HG03159 (cell line): ENCODE measurements around the gene STAB1.

Experiments
- ATAC-seq: cut with Tn5 transposase; IDR thresholded peaks from one replicate; pipeline ENCODE4 v1.9.1; 2021; ENCODE audit warnings: mild to moderate bottlenecking, moderate library complexity; ENCODE audit not compliant: unreplicated experiment

The STAB1 gene

DNA sequence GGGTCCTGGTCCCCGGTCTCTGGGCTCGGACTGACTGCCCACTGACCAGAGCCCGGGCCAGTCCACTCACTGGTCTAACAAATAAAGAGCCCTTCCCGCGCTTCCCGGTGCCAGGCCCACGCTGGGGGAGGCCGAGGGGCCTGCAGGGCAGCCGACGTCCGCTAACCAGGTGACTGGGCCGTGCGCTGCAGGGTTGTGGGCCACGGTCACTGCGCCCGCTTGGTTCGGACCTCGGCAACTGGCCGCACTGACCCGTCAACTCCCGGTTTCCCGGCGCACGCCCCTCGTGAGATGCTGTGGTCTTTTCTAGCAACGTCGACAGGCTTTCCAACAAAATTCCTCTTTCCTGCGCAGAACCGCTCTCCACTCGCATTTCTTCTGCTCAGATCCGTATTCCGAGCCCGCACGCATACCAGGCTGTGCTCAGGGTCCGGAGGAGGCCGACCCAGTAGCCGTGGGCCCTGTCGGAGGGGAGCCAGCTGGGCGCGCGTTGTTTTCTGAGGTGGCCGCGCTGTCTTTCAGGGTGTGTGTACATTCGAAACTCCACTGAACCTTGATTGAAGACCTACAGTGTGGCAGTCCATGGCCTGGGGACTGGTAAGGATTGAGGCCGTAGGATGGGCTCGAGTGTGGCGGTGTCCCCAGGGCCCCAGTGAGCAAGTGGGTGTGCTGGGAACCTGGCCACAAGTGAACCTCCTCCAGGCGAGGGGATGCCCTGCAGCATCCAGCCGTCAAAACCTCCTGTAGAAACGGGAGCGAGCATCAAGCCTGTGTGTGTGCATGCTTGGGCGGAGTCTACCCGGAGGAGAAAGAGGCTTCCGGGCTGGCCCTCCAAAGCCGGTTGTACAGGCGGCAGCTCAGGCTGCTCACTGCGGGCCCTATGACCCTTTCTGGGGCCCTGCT, 39.4 kb downstream of the STAB1 start:
- no peak for ATAC-seq

DNA sequence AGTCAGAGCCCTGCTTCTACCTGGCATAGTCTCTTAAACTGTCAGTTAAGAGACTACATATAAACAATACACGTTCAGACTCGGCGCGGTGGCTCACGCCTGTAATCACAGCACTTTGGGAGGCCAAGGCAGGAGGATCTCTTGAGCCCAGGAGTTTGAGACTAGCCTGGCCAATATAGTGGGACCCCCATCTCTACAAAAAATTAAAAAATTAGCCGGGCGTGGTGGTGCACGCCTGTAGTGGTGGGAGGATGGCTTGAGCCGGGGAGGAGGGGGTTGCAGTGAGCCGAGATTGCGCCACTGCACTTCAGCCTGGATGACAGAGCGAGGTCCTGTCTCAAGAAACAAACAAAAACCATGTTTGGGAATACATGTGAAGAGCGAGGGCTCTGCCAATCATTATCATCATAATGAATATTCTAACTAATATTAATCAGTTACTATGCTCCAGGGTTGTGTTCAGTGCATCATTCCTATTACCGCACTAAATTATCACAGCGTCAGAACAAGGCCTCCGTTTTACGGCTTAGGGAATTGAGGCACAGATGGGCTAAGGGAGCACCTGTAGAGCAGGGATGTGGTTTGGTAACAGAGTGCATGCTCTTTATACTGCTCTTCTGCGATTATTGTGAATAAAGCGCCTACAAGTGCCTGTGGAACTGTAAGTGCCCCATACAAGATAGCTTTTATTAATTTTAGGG, 40.4 kb downstream of the STAB1 start:
- no peak for ATAC-seq

DNA sequence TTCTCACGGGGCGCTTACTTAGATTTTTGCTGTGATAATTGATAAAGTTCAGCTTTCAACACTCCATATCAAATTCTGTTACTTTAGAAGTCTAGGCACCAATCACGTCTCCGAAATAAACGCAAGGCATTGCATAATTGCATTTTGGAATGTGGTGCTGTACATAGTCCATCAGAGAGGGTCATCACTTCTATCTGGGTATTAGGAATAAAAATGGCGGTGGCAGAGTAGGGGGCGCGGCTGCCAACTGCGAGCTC, 40.9 kb downstream of the STAB1 start:
- ATAC-seq, result no peak

DNA sequence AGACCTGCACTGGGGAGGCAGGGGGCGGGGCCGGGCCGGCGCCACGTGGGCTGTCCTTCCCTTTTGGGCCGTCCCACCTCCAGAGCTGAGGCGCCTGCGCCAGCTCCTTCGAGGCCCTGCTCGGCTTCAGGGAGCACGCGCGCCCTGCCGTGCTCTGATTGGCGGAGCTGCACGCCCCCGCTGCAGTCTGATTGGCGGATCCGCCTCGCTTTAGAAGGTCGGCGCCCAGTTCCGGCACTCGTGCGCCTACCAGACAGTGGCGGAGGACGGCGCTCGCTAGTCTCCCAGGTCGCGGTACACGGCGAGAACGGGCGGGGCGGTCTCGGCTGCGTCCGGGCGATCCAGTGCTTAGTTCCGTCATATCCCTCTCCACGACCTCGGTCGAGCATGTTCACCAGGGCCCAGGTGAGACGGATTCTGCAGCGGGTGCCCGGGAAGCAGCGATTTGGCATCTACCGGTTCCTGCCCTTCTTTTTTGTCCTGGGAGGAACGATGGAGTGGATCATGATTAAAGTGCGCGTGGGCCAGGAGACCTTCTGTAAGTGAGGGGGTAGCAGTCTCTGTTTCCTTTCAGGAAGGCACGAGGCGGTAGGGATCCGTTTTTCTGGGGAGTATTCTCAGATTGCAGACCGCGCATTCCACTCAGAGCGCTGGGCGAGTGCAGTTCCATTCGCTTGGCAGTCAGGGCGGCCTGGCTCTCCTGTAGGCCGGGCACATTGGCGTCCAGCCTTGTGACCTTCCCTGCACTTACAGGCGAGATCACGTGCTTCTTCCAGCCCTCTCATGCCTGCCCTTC, 41.4 kb downstream of the STAB1 start, which contains the start of gene UQCC5:
Gene UQCC5 (plus strand): TSS at position 237 of the 796 bp plus-strand sequence. CDS start 151 bp downstream, at position 388.
- ATAC-seq, result peak; percentile 80

DNA sequence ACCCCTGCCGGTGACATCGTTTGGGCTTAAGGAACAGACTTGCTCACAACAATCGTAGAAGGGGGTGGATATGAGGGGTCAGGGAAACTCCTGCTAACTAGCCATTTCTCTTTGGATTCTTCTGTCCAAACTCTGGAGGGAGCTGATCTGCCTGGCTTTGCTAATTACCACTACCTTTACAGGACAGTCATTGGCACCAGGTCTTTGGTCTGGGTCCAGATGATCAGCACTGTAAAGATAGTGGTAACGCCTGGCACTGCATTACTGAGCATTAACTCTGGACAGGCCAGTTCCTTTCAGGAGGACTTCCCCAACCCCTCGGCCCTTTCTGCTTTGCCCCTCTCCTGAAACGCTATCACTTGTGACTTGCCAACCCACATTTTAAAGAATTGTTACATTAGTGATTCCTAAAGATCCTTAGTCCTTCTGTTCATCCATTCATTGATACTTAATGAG, 42.1 kb downstream of the STAB1 start:
- ATAC-seq, result no peak

DNA sequence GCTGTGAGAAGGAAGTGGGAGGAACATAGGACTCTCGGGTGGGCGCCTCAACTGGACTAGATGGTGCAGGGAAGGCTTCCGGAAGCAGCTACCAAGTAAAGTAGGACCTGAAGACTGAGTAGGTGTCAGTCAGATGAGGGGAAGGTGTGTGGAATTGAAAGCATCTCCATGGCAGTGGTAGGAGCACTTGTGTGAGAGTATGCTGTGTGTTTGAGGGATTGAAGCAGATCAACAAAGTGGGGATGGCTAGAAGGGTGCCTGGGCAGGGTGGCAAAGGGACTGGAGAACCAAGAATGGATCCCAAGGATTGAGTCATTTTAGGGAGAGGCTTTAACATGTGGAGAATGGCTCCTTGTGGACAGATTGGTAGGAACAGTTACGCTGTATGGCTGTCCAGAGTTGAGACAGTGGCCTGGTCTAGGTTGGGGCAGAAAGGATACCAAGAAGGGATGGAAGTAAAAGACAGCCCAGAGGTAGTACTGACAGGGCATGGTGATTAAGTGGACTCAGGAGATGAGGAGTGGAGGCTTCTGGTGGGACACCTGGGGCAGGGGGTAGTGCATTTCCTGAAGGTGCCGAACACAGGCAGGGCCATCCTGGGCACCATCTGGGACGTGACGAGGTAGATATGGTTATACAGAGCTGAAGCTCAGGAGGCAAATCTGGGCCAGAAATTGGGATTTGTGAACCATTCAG, 42.7 kb downstream of the STAB1 start:
- no peak for ATAC-seq

DNA sequence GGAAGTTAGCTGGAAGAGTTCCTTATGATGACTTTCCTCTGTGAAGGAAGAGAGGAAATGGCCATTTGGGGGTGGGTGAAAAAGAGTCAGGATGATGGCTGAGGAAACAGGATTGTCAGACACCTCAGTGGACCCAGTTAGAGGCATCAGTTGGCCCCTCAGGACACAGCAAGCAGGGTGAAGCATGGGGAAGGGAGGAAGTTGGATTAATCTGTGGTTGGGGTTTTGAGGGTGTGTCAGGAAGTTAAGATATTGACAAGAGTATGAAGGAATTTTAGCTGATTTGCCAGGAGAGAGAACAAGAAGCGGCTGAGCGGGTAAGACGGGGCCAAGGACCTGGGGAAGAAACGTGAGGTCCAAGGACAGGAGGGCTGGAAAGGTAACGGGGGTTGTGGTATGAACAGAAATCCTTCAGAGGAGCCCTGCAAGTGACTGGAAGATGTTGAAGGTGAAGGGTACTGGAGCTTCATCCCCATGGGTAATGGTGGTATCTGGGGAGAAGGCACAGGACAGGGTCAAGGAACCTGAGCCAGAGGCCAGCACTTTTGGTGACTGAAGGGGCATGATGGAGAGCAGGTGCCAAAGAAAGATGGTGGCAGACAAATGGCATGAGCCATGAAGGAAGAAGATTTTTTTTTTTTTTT, 44.0 kb downstream of the STAB1 start:
- ATAC-seq, result no peak

DNA sequence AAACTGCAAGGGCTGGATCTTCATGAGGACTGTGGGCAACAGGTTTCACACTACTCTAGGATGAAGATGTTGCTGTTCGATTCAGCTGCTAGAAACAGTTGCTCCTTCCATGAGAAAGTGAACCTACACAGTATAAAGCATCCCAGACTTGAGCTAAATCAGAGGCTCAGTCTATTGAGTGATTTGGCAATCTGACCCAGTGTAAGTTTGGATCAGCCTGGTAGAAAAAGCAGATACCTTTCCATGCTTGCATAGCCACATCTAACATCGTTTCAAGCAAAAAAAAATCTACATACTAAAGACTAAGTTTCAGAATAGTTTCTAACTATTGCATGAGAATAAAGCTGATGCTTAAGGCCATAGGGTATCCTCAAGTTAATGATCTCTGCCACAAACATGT, 45.9 kb downstream of the STAB1 start:
- no peak for ATAC-seq

DNA sequence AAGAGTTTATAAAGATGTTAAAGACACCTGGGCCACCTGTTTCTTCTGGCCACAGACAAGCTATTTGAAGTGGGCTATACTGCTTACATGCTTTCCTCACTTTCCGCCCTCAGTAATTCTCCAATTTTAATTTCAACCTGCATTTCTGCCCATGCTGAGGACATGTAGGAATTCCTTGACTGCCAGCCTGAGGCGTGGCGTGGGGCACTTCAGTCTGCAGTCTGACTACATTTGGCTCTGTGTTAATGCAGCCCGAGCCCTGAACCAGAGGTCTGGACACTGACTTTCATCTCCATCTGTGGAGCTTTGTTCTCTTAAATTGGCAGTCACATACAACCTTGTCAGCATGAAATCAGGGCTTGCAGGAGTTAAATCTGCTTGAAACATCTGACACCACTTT, 49.8 kb downstream of the STAB1 start:
- ATAC-seq, result no peak

DNA sequence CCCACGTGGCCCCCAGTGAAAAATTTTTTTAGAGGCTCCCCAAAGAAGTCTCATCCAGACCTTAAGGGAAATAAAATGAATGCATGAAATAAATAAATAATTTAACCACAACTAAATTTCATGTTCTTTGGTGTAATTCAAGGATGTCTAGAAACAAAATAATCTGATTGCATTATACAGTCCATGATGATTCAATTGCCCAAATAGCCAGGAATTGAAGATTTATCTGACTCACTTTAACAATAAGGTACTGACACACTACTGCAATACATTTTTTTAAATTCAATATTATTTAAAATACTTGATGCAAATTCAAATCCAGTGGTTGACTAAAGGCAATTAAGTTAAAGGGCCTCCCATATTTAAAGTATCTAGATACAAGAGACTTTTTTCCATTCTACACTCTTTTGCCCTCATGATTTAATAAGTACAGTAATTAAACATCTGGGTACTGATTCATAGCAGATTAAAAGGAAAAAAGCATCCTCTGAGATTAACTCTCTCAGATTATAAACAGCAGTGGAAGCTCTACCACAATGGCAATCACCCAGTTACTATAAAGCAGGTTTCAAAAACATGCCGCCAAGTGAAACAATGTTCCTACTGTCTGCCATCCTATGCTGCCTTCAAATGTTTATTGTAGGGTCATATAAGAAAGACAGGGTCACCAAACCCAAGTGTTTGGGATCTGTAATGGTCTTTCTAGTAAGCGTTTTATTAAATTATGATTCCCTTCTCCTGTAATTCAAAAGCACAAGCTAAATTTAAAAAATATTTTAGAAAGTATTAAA, 51.2 kb downstream of the STAB1 start:
- no peak for ATAC-seq

DNA sequence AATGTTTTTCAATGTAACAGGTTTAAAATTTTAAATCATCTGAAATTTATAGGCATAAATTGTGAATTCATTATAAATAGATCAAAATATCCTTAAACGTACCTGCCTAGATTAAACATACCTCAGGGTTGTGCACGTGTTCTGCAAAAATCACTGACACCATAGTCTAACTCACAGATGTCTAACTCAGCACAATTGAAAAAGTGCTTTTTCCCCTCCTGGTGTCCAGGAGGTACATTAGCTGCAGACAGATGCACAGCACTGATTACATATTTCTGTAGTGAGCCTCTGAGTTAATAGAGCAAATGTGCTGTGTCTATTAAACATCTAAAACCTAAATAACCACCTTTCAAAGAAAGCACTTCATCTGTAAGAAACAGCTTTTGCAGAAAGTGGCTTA, 52.0 kb downstream of the STAB1 start:
- no peak for ATAC-seq

DNA sequence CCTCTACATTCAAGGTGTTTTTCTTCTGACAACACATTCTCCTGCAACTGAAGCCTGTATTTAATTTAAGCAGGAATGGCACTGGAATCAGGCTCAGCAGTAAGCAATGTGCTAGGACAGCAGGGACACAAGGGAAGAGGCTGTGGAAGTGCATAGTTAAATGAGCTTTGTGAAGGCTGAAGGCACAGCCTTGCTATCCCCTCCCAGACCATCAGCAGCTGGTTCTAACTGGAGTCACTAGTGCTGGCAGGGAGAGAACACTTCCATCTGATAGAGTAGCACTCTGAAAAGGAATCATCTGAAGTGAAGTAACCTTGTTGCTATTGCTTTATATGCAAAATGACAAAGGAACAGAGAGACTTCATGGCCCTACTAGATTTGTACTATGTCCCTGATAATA, 56.0 kb downstream of the STAB1 start:
- ATAC-seq, result no peak

DNA sequence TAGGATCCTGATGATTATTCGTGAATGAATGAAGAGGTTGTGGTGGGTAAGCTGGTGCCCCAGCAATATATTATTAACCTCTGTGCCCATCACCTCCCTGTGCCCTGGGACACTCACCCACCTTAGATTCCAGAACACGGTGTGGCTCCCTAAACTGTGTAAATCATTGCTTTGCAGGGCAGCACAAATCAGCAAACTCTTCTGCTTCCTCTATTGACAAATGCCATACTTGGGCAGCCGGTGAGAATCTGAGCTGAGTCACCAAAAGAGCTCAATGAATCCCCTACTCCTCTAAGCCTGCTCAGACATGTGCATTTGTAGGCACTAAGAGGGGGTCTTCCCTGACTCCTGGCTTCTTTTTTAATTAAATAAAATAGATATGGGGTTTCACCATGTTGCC, 57.0 kb downstream of the STAB1 start:
- no peak for ATAC-seq

DNA sequence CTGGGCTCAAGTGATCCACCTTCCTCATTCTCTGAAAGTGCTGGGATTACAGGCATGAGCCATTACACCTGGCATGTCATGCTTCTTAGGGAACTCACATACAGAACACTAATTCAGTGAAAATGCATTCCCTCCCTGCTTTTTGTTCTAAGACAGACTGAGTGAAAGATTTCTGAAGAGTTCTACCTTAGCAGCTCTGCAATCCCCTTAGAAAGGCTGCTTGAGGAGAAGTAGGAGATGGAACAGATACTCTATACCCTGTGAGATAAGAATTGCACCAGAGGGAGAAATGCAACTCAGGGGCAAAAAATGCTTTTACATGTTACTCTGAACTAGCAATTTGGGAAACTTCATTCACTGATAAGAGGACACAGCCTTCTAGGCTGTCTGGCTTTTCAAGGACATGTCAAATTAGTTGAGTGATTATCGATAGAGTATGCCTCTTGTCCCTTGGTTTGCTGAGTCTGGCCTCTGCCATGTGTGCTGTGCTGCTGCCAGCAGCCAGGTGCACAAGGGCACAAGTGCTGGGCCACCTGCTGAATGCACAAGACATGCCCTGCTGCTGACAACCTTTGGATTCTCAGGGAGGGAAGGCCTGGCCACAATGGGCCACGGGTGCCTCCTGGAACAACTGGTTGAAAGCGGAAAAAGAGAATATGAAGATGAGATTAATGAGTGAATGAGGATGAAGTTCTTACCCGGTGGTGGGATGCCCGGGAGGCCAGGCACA, 59.1 kb downstream of the STAB1 start:
- ATAC-seq, result no peak

DNA sequence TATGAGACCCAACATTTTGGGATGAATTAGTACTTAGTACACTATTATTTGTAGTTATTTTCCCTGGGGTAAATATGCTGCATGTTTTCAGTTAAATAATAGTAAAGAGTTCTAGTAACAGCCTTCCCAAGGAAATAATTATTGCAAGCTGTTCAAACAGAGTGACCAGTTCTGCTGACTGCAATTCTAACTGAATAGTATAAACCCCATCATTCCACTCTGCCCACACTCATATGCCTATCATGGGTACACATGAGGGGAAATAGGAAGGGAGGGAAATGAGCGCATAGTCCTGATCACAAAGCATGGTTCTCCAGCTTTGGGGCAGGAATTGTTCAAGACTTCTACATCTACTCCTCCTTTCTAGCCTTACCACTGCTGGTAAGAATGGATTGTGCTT, 59.9 kb downstream of the STAB1 start:
- ATAC-seq, result no peak

DNA sequence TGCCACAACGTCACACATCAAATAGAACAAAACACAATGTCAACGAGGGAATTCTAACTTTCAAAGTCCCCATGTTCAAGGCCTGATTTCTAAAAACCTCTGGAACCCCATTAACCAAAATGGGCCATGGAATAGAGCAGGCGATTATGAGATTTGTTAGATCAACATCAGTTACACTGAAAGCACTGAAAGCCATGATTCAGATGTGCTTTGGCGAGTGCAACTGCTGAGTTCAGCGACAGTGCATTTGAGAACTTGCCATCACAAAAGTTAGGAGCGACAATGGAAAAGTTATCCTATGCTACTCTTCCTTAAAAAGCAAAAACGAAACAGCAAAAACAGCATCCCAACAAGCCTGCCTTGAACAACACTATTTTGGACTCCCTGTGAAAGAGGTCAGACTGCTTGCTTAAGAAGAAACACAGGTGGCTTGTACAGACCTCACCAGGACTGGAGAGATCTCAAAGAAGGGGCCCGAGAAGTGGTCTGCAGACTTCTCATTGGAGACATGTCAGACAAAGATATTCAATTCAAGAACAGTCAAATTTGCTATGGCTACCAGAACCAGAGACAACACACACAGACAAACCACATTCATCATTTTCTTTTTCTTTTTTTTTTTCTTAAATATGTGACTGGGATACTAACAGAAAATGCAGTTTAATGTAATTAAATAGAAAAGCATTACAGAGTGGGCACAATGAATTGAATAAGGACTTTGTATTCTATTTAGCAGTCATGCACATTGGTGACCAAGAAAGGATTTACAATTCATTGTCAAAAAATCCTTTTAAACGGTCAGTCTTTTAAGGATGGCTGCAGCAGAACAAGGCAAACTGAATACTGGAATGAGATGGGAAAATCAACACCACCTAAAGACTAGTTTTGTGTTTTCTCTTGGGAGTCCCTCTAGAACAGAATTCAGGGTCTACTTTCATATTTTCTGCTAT, 62.1 kb downstream of the STAB1 start:
- no peak for ATAC-seq

DNA sequence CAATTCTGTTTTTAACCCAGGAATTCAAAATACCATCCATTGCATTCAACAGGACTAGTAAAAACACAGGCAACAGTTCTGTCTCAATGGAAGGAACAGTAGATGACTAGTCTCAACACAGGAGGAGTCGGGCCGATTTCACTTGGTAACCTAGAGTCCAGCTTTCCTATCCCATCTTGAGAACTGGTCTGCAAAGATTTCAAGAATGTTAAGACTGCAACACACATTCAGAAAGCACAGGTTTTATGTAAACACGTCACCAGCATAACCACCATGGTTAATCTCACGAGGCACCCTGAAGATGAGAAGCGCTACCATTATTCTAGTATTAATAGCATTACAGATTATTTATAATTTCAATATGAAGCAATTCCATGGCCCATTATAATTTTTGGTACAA, 63.3 kb downstream of the STAB1 start:
- no peak for ATAC-seq
